Activated naive CD8-positive, alpha-beta T cell (primary cell): ENCODE data around the gene EXOC1.
A peak's percentile ranks its signal among the peaks of the same experiment; 100 is the strongest.
"Not testable (repeated sequence)": the region's sequence is repeated elsewhere in the genome, so short reads cannot be mapped to it uniquely, and the experiment has no call there.

ENCODE experiments used
- H3K27ac Mint-ChIP-seq: one replicate; pipeline ENCODE4 v1.8.0; 2021; ENCODE audit warnings: mixed read lengths
- H3K27me3 Mint-ChIP-seq: one replicate; pipeline ENCODE4 v1.8.0; 2021; ENCODE audit warnings: mixed read lengths
- H3K36me3 Mint-ChIP-seq: one replicate; pipeline ENCODE4 v1.8.0; 2021; ENCODE audit warnings: mixed read lengths
- H3K4me1 Mint-ChIP-seq: one replicate; pipeline ENCODE4 v1.8.0; 2021; ENCODE audit warnings: low read depth, mixed read lengths
- H3K4me3 Mint-ChIP-seq: one replicate; pipeline ENCODE4 v1.8.0; 2021; ENCODE audit warnings: mild to moderate bottlenecking, mixed read lengths
- H3K9me3 Mint-ChIP-seq: one replicate; pipeline ENCODE4 v1.8.0; 2021; ENCODE audit warnings: low read depth, mixed read lengths

EXOC1 gene

GRCh38 chr4:55837903-55838302, 15.5 kb upstream of the EXOC1 start:
- H3K9me3 Mint-ChIP-seq, result no peaks in the 10 kb centered on the region
- H3K36me3 Mint-ChIP-seq, result peaks cover 8% of the 10 kb centered on the region
- H3K27me3 Mint-ChIP-seq, result peaks cover 9% of the 10 kb centered on the region

GRCh38 chr4:55838356-55838755, 15.1 kb upstream of the EXOC1 start:
- H3K27me3 Mint-ChIP-seq, result peaks cover 9% of the 10 kb centered on the region
- no peaks in the 10 kb centered on the region for H3K9me3 Mint-ChIP-seq
- peaks cover 8% of the 10 kb centered on the region for H3K36me3 Mint-ChIP-seq
- no peak overlapping the region for H3K4me3 Mint-ChIP-seq
- H3K27ac Mint-ChIP-seq, result no peak overlapping the region
- H3K4me1 Mint-ChIP-seq, result no peaks in the 10 kb centered on the region

More at GRCh38 chr4:55837903-55838302, 15.5 kb upstream of the EXOC1 start:
- Mint-ChIP-seq H3K4me3 (no peak overlapping the region), H3K4me1 (no peaks in the 10 kb centered on the region), H3K27ac (no peak overlapping the region)

GRCh38 chr4:55838952-55839351, 14.5 kb upstream of the EXOC1 start:
- no peak overlapping the region for H3K4me3 Mint-ChIP-seq
- H3K27me3 Mint-ChIP-seq, result peaks cover 9% of the 10 kb centered on the region
- H3K36me3 Mint-ChIP-seq, result peaks cover 8% of the 10 kb centered on the region
- no peaks in the 10 kb centered on the region for H3K4me1 Mint-ChIP-seq
- H3K27ac Mint-ChIP-seq, result no peak overlapping the region
- no peaks in the 10 kb centered on the region for H3K9me3 Mint-ChIP-seq

GRCh38 chr4:55840956-55841355, 12.5 kb upstream of the EXOC1 start:
- H3K27ac Mint-ChIP-seq, result no peak overlapping the region
- H3K27me3 Mint-ChIP-seq, result peaks cover 3% of the 10 kb centered on the region

GRCh38 chr4:55841373-55842239, 11.8 kb upstream of the EXOC1 start:
- not testable (repeated sequence) for H3K27ac Mint-ChIP-seq, H3K27me3 Mint-ChIP-seq, H3K4me1 Mint-ChIP-seq, H3K4me3 Mint-ChIP-seq, H3K36me3 Mint-ChIP-seq, H3K9me3 Mint-ChIP-seq

More at GRCh38 chr4:55840956-55841355, 12.5 kb upstream of the EXOC1 start:
- peaks cover 3% of the 10 kb centered on the region for H3K36me3 Mint-ChIP-seq
- H3K4me3 Mint-ChIP-seq, result no peak overlapping the region
- H3K9me3 Mint-ChIP-seq, result no peaks in the 10 kb centered on the region
- no peaks in the 10 kb centered on the region for H3K4me1 Mint-ChIP-seq

- H3K4me1 Mint-ChIP-seq, H3K36me3 Mint-ChIP-seq, H3K4me3 Mint-ChIP-seq, H3K27ac Mint-ChIP-seq, H3K9me3 Mint-ChIP-seq, H3K27me3 Mint-ChIP-seq: not testable (repeated sequence)
These were observed 11.1 kb upstream of the EXOC1 start for GRCh38 chr4:55842312-55842711.

GRCh38 chr4:55849724-55850123, 3.7 kb upstream of the EXOC1 start:
- no peak overlapping the region for H3K4me3 Mint-ChIP-seq
- H3K9me3 Mint-ChIP-seq, result no peaks in the 10 kb centered on the region
- no peak overlapping the region for H3K27ac Mint-ChIP-seq
- H3K4me1 Mint-ChIP-seq, result peaks cover 29% of the 10 kb centered on the region
- no peaks in the 10 kb centered on the region for H3K27me3 Mint-ChIP-seq
- no peaks in the 10 kb centered on the region for H3K36me3 Mint-ChIP-seq

- no peaks in the 10 kb centered on the region for H3K9me3 Mint-ChIP-seq
- peak overlapping the region; percentile 11 for H3K4me3 Mint-ChIP-seq
- no peaks in the 10 kb centered on the region for H3K36me3 Mint-ChIP-seq
These were observed 1.6 kb upstream of the EXOC1 start for GRCh38 chr4:55851885-55852284.

GRCh38 chr4:55854129-55854528, 681 bp downstream of the EXOC1 start:
- Mint-ChIP-seq H3K36me3 (peaks cover 7% of the 10 kb centered on the region), H3K9me3 (no peaks in the 10 kb centered on the region), H3K27me3 (no peaks in the 10 kb centered on the region), H3K4me3 (no peak overlapping the region), H3K27ac (no peak overlapping the region), H3K4me1 (peaks cover 47% of the 10 kb centered on the region)

More at GRCh38 chr4:55851885-55852284, 1.6 kb upstream of the EXOC1 start:
- no peaks in the 10 kb centered on the region for H3K27me3 Mint-ChIP-seq
- H3K27ac Mint-ChIP-seq, result peak overlapping the region; percentile 4
- H3K4me1 Mint-ChIP-seq, result peaks cover 31% of the 10 kb centered on the region

- no peaks in the 10 kb centered on the region for H3K27me3 Mint-ChIP-seq
- peak overlapping the region; percentile 17 for H3K27ac Mint-ChIP-seq
- H3K4me1 Mint-ChIP-seq, result peaks cover 34% of the 10 kb centered on the region
- no peak overlapping the region for H3K4me3 Mint-ChIP-seq
- H3K36me3 Mint-ChIP-seq, result peaks cover 7% of the 10 kb centered on the region
- no peaks in the 10 kb centered on the region for H3K9me3 Mint-ChIP-seq
These were observed 4.1 kb downstream of the EXOC1 start for GRCh38 chr4:55857586-55857985.

GRCh38 chr4:55859711-55860110, 6.3 kb downstream of the EXOC1 start:
- no peak overlapping the region for H3K27ac Mint-ChIP-seq
- H3K36me3 Mint-ChIP-seq, result peaks cover 7% of the 10 kb centered on the region
- no peaks in the 10 kb centered on the region for H3K27me3 Mint-ChIP-seq
- no peaks in the 10 kb centered on the region for H3K9me3 Mint-ChIP-seq
- peaks cover 27% of the 10 kb centered on the region for H3K4me1 Mint-ChIP-seq
- H3K4me3 Mint-ChIP-seq, result no peak overlapping the region

- Mint-ChIP-seq H3K27ac (no peak overlapping the region), H3K9me3 (no peaks in the 10 kb centered on the region), H3K4me1 (peaks cover 31% of the 10 kb centered on the region), H3K27me3 (no peaks in the 10 kb centered on the region), H3K36me3 (peaks cover 6% of the 10 kb centered on the region), H3K4me3 (no peak overlapping the region)
These were observed 11.3 kb downstream of the EXOC1 start for GRCh38 chr4:55864577-55865223.

GRCh38 chr4:55865228-55865806, 11.9 kb downstream of the EXOC1 start:
- Mint-ChIP-seq H3K27ac (peak overlapping the region; percentile 78), H3K4me3 (peak overlapping the region; percentile 2), H3K27me3 (no peaks in the 10 kb centered on the region), H3K36me3 (peaks cover 6% of the 10 kb centered on the region), H3K9me3 (no peaks in the 10 kb centered on the region), H3K4me1 (peaks cover 30% of the 10 kb centered on the region)

- Mint-ChIP-seq H3K9me3 (no peaks in the 10 kb centered on the region), H3K4me1 (peaks cover 27% of the 10 kb centered on the region), H3K27me3 (no peaks in the 10 kb centered on the region), H3K4me3 (peak overlapping the region; percentile 47), H3K27ac (peak overlapping the region; percentile 78), H3K36me3 (peaks cover 11% of the 10 kb centered on the region)
These were observed 13.0 kb downstream of the EXOC1 start for GRCh38 chr4:55866290-55866907.
